GM21447 (cell line): Measurements from ENCODE around the gene CRIP1.

Source experiments
- ATAC-seq: cut with Tn5 transposase; IDR thresholded peaks from one replicate; pipeline ENCODE4 v1.9.1; 2021; ENCODE audit not compliant: unreplicated experiment

CRIP1 gene

DNA sequence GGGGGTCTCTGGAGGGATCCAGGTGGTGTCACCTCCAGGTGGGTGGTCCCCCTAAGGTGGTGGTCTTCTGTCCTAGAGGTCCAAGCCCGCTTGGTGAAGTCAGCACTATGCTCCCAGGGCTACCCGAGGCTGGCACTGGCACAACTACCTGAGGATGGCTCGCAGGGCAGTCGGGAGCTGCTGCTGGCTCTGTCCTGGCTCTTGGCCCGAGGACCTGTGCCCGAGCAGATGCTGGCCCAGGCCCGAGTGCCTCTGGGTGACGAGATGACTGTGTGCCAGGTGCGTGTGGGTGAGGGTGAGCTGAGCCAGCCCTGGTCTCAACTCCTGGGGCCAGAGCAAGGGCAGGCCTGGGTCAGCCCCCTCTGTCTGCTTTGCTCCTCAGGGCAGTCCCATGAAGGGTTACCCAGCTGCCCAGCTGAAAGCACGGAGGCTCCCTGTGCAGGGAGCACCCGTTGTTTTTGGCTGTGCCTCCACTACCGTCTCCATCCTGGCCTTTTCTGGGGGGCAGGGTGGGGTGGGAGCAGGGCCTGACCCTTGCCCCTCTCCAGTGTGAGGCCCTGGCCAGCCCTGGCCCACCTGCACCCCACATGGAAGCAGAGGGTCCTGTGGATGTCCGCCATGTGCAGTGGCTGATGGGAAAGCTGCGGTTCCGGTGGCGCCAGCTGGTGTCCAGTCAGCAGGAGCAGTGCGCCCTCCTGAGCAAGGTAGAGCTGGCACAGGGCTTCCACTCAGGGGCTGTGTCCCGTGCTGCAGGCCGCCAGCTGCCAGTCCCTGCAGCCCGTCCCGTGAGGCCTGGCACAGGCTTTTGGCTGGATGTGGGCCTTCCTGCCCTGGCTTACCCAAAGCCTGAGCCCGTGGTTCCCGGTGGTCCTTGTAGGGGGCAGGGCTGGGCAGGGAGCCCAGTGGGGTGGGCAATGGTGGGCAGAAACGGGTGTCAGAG lies 5.6 kb downstream of the CRIP1 start:
- ATAC-seq: no peak

DNA sequence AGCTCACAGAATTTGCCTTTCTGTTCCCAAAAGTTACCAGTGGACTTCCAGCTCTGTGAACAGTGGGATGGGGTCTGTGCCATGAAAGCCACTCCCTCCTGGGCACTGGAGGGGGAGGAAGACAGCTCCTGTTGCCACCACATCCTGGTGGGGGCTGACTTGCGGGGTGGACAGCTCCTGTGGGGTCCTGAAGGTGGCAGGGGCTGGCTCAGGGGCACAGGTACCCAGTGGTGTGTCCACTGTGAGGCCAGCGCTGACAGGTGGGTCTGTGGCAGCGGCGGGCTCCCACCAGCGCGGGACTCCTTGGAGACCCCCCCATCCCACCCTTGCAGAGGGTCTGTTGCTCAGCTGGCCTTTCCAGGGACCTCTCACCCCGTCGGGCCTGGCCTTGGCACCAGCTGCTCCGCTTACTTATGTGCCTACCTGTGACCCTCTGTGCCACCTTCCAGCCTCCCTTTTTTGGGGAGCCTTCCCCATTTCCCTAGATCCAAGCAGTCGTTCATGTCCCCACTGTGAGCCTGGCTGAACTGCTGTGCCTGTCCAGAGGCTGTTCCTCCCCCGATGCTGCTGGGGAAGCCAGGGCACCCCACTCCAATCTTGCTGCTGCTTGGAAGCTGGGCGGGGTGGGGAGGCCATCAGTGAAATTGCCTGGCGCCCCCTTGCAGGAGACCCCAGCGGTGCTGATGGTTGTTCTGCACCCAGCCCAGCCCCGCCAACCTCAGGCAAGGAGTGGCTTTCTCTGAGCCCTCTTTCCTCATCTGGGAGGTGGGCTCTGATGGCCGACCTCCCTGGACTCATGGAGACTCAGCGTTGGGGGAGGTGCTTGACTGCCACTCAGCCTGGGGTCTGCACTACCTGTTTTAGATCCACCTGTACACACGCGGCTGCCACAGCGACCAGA lies 6.5 kb downstream of the CRIP1 start:
- ATAC-seq: no peak

DNA sequence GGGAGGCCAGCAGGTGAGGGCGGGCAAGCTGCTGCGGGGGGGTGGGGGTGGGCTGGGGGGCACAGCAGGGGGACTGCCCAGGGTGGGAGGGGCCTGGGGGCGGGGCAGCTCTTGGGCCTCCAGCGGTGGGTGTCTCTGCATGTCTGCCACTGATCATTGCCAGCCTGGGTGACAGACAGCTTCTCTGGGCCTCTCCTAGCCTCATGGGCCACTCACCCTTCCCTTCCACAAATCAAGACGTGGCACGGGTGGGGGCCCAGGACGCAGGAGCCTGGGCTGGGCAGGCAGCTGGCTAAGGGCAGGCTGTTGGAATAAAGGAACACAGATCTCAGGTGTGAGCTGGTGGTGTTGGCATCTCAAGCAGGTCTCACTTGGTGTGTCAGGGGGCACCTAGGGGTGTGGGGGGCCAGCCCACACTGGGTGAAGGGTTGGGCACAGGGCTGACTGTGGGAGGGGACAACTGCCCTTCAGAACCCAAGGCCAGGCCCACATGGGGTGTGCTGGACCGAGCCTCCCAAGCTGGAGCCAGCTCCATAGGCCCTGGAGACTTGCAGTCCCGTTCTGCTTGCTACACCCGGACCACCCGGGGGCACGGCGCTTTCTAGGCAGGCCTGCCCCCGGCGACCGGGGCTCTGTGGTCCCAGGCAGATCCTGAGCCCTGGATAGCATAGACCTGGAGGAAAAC lies 7.4 kb downstream of the CRIP1 start:
- ATAC-seq: no peak

DNA sequence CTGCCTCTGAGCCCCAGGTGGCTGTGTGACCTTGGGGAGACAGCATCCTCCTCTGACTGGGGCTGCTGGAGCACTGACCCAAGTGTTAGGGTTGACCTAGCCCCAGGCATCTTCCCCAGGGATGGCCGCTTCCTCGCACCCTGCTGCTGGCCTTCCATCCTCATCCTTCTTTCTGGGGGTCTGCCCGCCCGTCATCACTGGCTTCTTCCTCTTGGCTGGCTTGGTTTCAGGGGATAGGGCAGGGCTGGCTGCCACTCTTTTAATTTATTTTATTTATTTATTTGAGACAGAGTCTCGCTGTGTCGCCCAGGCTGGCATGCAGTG lies 7.9 kb downstream of the CRIP1 start:
- no peak for ATAC-seq

DNA sequence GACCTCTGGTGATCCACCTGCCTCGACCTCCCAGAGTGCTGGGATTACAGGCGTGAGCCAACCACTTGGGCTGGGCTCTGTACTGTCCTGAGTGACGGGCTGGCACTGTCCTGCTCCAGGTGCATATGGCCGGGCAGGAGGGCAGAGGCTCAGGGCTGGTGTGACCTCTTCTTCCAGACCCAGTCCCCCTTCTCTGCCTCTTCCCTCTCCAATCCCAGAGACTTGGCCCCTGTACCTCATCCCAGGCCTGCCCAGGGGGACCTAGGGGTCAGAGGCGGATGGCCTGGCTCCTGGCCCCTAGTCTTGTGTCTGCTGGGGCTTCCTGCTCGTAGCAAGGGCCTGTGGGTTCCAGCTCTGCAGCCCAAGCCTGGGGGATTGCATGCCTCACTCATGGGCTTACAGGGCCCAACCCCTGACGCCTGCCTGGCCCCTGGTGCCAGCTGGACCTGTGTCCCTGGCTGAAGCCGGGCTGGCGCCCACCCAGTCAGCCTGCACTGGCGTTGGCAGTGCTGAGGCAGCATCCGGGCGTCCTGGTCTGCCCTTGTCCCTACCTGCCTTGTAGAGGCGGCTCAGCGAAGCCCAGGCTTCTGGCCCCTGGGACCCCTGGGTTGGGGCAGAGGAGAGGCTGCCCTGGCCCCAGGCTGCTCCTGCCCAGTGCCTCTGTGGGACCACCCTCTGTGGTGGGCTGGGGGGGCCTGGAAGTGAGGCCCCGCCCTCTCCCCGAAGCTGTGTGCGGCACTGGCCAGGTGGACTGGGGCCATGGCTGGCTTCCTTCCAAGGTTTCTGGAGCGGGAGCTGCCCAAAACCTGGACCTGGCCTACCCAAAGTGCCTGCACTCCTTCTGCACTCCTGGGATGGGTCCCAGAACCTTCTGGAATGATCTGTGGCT lies 8.7 kb downstream of the CRIP1 start:
- no peak for ATAC-seq

DNA sequence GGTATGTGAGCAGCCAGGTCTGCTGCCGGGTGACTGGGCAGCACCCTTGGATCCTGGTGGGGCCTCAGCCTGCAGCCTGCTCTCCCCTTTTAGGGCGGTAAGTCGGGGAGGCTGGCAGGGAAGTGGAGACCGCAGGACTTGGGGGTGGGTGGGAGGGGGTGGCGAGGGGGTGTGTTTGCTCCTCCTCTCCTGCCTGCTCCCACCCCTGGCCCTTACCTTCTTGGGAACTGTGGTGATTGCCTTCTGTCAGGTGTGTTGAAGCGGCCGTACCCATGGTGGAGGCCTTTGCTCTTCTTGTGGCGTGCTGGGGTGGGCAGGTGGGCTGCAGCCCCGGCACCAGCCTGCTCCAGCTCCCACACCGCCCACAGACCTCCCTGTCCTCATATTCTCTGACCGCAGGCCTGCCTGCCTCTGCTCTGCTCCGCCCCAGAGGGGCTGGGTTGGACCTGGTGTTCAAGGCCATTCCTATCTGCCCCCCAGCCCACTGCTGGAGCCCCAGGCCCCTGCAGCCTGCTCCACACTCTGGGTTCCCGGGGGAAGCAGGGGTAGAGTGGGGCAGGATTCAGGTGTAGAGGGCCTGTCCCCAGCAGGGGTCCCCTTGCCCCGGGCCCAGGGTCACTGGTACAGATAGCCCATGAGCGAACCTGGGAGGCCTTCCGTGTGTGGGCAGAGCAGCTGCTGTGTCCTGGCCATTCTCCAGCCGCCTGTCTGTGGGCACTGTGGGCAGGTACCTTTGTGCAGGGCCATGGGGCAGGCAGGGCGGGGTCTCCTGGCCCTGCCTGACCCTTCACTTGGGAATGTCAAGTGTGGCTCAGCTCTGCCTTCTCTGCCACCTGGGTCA lies 9.5 kb downstream of the CRIP1 start:
- ATAC-seq: no peak

DNA sequence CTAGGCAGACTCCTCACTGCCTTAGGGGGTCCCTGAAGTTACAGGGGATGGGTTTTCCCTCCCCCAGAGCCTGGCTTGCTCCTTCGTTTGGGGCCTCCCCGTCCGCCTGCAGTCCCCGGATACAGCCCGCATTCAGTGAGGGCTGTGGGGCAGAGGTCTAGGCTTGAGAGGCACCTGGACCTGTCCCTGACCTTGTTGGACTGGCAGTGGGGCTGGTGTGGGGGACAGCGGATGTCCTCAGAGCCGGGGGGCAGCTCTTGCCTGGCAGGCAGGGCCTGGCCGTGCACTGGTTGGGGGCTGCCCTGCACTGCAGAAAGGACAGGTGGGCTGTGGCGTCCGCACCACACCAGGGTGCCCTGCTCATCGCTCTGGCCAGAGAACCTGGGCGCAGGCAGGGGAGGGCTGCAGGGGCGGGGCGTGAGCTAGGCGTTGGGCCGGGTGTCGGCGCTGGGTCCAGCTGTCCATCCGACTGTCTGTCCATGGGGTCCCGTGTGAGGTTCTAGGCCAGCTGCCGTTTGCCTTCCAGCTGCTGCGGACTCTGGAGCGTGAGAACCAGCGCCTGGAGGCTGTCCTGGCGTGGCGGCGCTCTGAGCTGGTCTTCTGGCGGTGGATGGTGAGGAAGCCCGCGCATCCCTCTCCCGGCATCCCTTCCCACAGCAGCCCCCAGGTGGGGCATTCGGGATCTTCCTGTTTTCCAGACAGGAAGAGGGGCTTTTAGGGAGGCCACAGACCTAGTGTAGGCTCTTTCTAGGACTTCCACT lies 10.3 kb downstream of the CRIP1 start:
- ATAC-seq: no peak

DNA sequence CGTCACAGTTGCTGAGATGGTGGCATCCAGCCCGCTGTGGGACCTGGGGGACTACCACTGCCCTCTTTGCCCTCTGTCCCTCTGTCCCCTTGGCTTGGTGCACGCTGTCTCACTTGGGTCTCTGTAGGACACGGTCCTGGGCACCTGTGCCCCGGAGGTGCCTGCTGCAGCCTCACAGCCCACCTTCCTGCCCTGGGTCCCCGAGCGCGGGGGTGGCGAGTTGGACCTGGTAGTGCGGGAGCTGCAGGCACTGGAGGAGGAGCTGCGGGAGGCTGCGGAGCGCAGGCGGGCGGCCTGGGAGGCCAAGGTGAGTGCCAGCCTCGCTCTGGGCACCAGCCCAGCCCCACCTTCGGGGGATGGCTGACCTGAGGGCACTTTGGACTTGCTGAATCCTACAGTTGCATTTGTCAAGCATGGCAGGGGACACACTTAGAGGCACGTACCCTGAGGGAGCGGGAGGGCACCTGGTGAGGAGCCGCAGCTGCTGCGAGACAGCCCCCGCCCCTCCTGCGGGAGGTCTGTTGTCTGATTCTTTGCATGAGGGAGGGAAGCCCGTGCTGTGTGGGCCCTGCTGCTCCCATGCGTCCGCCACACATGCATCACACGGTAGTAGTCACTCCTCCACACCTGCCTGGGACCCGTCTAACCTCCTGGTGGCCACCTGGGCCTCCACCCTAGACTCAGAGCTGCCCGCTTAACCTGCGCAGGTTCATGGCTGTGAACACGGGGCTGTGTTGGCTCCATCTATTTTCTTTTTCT lies 11.2 kb downstream of the CRIP1 start:
- no peak for ATAC-seq

DNA sequence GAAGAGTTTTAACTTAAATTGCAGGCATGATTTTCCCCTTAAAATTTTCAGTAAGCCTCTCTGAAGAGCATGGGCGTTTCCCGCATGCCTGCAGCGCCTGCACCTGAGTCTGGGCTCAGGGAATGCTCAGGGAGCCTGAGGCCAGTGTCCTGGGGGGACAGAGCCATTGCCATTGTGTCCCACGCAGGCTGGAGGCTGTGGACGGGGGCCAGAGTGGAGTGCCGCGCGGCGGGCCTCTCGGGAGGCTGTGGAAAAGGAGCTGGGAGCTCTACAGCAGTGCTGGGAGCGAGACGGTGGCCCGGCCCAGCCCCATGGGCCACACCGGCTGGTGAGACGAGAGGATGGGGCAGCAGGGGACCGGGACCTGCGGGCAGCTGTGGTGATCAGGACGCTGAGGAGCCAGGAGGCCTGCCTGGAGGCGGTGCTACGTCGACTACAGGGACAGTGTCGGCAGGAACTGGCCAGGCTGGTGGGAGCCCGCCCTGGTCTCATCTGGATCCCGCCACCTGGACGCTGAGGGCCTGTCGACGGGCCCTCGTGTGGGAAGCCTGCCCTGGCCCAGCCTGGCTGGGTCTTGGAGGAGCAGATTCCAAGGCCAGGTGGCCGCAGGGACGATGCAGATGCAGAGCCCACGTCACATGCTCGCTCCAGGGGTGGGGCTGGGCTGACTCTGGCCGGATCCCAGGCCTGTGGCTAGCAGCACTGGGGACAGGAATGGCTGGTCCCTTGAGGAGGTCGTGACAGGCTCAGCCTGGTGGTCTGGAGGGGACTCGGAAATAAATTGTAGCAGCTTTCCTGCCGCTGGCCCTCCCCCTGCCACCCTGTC lies 12.0 kb downstream of the CRIP1 start:
- no peak for ATAC-seq

DNA sequence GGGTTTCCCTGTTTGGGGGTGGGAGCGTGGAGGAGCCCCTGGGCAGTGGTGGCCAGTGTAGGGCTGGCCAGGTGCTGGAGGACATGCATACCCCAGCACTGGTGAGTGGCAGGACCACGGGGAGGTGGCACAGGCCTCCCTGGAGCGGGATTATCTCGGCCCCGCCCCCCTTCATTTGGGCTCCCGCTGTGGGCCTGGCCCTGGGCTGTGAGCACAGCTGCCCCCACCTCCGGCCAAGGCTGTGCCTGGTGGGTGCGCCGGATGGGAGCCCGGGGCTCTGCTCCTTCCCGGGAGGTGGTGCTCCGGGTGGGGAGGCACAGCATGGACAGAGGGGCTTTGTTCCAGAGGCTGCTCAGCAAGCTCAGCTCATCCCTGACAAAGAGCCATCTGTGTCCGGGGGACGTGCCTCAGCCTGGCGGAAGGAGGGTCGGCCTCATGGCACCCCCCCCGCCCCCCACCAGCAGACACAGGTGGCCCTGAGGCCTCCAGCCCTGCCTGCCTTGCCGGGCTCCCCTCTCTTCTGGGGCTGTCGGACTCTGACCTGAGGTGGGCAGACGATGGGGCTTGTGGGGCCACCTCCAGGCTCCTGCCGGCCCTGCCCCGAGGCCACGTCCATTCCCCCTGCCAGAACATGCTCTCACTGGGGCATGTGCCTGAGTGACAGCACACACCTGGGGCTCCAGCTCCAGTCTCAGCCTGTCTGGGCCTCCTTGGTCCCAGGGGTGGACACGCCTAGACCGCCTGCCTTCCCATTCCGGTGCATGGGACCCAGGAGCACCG lies 12.8 kb downstream of the CRIP1 start:
- no peak for ATAC-seq

DNA sequence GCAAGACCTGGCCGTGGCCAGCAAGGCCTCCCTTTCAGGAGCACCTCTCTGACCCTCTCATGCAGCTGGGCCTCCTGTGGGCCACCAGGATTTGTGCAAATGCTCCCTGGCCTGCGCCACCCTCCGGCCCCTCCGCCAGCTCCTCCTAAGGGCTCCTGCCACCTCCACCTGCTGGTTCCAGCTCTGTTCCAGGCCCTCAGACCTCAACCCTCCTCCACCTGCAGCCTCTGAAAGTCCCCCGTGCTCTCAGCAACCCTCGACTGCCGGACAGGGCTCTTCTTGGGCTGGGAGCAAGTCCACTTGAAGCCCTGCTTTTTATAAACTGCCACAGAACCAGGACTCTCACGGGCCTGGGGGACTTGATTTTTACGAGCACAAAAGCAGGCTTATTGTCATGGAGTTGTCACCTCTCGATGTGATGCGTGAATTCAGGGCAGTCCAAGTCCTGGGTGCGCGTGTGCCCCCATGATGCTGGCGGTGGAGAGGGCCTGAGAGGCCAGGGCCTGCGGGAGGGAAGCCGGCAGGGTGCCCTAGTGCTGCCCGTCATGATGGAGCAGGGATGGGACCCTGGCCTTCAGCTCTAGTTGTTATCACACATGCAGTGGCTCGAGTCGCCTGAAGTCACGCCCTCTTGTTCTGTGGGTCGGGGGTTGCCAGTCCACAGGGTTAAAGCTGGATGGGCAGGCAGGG lies 13.5 kb downstream of the CRIP1 start:
- ATAC-seq: no peak

DNA sequence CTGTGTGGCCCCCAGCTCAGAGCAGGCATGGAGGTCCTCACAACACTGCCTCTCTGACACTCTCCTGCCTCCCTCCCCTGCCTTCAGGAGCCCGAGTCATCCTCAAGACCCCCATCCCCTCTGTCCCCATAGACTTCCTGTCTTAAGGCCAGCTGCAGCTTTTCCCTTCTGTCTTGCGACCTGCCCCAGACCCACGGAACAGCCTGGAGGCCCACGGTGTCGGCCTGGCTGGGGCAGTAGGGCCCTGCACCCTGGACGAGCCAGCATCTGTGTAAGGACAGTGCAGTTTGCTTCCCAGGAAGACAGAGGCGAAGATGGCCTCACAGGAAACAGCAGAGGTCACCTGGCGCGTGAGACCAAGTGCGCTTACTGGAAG lies 14.0 kb downstream of the CRIP1 start:
- ATAC-seq: no peak

DNA sequence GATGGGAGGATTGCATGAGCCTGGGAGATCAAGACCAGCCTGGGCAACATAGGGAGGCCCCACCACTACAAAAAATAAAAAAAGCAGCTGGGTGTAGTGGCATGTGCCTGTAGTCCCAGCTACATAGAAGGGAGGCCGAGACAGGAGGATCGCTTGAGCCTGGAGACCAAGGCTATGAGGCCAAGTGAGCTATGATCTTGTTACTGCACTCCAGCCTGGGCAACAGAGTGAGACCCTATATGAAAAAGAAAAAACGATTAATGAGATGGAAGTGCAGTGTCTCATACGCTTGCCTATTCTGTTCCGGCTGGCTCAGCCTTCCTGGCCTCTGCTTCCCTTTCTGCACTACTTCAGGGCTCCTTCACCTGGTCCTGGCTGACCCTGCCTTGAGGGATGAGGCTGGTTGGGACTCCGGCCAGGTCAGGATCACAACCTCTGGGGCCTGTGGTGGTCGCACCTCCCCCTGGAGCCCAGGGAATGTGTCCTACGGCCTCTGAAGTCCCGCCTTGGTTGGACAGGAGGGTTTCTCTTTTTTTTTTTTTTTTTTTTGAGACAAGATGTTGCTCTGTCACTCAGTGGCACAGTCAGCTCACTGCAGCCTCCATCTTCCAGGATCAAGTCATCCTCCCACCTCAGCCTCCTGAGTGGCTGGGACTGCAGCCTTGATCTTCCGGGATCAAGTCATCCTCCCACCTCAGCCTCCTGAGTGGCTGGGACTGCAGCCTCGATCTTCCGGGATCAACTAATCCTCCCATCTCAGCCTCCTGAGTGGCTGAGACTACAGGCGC lies 15.0 kb downstream of the CRIP1 start:
- ATAC-seq: no peak

DNA sequence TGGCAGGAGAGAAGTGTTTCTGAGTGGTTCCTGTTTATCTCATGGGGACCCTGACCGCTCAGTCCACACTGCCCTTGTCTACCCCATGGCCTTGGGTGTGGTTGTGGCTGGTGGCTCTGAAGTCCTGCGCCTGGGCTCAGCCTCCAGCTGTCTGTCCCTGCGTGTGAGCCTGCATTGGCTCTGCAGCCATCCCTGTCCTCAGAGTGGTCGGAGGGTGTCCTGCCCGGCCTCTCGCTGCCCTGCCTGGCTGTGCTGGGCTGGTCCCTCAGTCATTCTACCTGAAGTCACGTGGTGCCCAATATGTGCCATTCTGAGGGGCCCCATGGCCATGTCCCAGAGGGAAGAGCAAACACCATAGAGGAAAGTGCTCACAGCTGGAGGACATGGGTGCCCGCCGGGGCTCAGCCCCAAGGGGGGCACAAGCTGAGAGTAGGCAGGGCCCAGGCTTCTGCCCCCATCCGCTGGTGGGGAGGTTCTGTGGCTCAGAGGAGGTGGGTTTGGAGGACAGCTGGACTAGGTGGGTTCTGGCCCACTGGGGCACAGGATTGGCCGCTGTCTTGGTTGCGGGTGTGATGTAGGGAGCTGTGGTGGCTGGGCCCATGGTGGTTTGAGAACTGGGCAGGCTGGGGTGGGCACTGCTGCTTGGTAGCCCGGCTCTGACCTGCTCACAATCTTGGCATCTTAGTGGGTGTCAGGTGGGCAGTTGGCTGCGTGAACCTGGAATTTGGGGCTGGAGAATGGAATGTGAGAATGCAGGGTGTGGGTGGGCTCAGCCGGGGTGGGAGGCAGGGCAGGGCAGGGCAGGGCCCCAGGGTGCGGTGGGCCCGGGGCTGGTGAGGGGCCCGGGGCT lies 16.0 kb downstream of the CRIP1 start:
- ATAC-seq: no peak
